Measurements from ENCODE around the gene ADSS2. TPM values are rescaled to one million over a fixed set of nuclear protein-coding genes. Genes with fewer than 3 reads are reported as not detected.

Gene ADSS2
- total RNA-seq, 1 experiment from 2014 or later: 71.4 TPM

- peaks cover 59% of the 10 kb centered on the region for H3K36me3 ChIP-seq
- H3K27ac ChIP-seq: no peak overlapping the region
- H3K4me3 ChIP-seq: no peak overlapping the region
- H3K27me3 ChIP-seq (replicated peaks): no peaks in the 10 kb centered on the region
- DNase-seq (ENCODE audit: low read depth in 1 of 2, low spot score in 2 of 2): no peak
- no peaks in the 10 kb centered on the region; the same call in 1 of the 2 replicates for H3K9me3 ChIP-seq (replicated peaks)
- H3K4me1 ChIP-seq (replicated peaks): no peaks in the 10 kb centered on the region
These were observed 48.3 kb downstream of the ADSS2 start for GRCh38 chr1:244403431-244403830.

DNA sequence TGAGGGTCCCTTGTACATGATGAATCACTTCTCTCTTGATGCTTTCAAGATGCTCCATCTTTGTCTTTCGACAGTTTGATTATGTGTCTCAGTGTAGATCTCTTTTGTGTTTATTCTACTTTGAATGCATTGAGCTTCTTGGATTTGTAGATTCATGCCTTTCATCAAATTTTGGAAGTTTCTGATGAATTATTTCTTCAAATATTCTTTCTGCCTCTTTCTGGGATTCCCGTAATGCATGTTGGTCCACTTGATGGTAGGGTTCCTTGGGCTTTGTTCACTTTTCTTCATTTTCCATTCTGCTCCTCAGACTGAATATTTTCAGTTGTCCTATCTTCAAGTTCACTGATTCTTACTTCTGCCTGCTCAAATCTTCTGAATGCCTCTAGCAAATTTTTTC is 50.7 kb downstream of the ADSS2 start:
- Histone ChIP-seq H3K27ac (no peak overlapping the region), H3K4me1 (replicated peaks) (no peaks in the 10 kb centered on the region), H3K9me3 (replicated peaks) (no peaks in the 10 kb centered on the region; the same call in 1 of the 2 replicates)

DNA sequence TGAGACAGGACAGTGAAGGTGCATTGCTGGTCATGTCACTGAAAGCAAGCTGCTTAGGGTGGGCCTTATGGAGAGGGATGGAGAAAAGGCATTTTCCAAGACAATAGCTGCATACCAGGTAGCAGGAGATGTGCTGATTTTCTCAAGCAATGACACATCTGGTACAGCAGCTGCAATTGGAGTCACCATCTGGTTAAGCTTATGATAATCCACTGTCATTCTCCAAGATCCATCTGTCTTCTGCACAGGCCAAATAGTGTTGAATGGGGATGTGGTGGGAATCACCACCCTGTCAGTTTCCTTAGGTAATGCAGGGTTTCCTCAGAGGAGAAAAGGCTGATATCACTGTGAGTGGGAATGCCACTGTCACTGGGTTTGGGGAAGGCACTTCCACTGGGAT is 54.6 kb downstream of the ADSS2 start:
- no peaks in the 10 kb centered on the region; the same call in 1 of the 2 replicates for H3K9me3 ChIP-seq (replicated peaks)
- no peak overlapping the region for H3K27ac ChIP-seq
- H3K36me3 ChIP-seq: peaks cover 29% of the 10 kb centered on the region
- no peak overlapping the region for H3K4me3 ChIP-seq
- no peak for DNase-seq (ENCODE audit: low read depth in 1 of 2, low spot score in 2 of 2)
- H3K4me1 ChIP-seq (replicated peaks): no peaks in the 10 kb centered on the region
- no peaks in the 10 kb centered on the region for H3K27me3 ChIP-seq (replicated peaks)

More for the DNA sequence above, 50.7 kb downstream of the ADSS2 start:
- Histone ChIP-seq H3K27me3 (replicated peaks) (no peaks in the 10 kb centered on the region), H3K36me3 (peaks cover 48% of the 10 kb centered on the region), H3K4me3 (no peak overlapping the region)
- DNase-seq (ENCODE audit: low read depth in 1 of 2, low spot score in 2 of 2): no peak

- H3K36me3 ChIP-seq: peaks cover 18% of the 10 kb centered on the region
- H3K9me3 ChIP-seq (replicated peaks): no peaks in the 10 kb centered on the region; the same call in 1 of the 2 replicates
- DNase-seq (ENCODE audit: low read depth in 1 of 2, low spot score in 2 of 2): no peak
- H3K27me3 ChIP-seq (replicated peaks): no peaks in the 10 kb centered on the region
- no peak overlapping the region for H3K27ac ChIP-seq
- H3K4me3 ChIP-seq: no peak overlapping the region
- H3K4me1 ChIP-seq (replicated peaks): no peaks in the 10 kb centered on the region
These were observed 55.7 kb downstream of the ADSS2 start for GRCh38 chr1:244395965-244396364.

DNA sequence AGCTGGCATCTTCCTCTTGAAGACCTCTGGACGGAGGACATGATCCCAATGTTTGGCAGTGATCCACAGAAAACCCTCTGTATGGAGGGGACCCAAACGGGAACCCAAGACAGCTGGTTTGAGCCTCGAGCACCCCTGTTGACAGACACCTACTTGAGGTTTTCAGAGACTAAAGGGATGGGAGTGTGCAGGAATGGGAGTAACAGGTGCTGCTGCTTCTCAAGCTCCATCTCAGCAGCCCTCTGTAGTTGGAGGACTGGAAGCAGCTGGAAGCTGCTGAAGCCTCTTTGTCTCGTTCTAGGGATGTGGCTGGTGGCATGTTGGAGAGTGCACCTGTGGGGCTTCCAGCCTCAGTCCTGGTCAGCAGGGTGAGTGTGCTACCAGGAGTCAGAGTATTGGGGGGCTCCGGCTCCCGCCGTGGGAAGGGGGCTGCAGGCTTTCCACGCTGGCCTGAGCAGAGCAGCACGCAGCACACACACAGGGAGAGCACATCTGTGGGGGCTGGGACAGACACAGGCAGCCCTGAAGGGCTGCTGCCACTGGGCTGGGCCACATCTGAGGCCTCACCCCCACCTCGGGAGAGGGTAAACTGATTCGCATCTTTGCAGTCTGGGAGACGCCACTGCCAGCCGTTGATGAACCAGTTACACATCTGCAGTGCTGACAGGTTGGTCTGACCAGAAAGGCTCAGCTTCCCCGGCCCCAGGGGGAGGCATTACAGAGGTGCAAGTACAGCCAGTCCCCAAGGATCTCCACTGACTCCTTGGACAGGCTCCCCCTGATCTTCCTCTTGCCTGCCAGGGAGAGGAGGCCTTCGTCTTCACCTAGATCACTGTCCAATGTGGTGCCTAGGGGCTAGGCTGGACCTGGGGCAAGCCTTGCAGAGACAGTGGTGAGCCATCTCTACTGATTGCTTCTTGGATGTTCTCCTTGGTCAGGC is 56.6 kb downstream of the ADSS2 start:
- Histone ChIP-seq H3K4me1 (replicated peaks) (no peaks in the 10 kb centered on the region), H3K4me3 (no peak overlapping the region), H3K9me3 (replicated peaks) (no peaks in the 10 kb centered on the region), H3K27ac (no peak overlapping the region), H3K36me3 (peaks cover 9% of the 10 kb centered on the region), H3K27me3 (replicated peaks) (no peaks in the 10 kb centered on the region)
- DNase-seq (ENCODE audit: low read depth in 1 of 2, low spot score in 2 of 2): no peak

DNA sequence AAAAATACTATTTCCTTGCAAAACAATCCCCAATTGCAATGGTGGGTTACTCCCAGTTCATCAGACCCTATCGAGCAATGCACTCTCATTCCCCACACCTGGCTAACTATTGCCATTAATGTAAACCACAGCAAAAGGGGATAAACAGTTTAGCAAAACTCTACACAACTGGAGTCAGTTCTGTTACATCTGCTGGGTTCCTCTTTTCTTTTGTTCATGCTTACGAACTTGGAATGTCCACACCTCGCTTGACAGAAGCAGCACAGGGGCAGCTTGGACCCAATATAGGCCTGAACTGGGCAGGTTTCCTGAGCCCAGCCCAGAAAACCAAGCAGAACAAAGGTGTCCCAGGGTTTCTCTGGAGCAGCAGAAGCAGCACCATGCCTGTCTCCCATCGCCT is 57.4 kb downstream of the ADSS2 start:
- no peak for DNase-seq (ENCODE audit: low read depth in 1 of 2, low spot score in 2 of 2)
- Histone ChIP-seq H3K36me3 (peaks cover 8% of the 10 kb centered on the region), H3K27ac (no peak overlapping the region), H3K4me1 (replicated peaks) (peaks cover under 1% of the 10 kb centered on the region), H3K9me3 (replicated peaks) (no peaks in the 10 kb centered on the region), H3K27me3 (replicated peaks) (no peaks in the 10 kb centered on the region), H3K4me3 (no peak overlapping the region)

DNA sequence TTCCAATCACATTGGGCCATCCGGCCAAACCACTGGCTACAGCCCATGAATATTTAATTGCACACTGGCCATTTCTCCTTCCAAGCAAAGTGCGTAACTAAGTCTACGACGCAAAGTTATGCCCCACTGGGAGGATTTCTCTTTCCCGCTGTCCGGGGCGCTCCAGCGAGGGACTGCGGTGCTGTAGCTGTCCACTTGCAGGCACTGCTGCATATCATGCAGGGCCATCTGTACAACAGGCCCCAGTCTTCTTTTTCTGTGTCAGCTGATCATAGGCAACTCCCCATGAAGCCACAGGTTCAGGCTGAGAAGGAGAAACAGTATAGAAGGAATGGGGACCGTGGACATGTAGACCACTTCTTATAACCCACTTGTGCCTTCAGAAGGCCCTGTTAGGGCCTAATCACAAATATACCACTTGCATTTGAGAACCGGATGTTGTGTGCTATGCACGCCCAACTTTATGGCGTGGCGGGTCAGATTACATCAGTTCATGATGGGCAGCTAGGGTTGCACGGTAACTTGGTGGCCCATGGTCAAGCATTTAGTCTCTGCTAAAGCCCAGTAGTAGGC is 58.0 kb downstream of the ADSS2 start:
- H3K4me1 ChIP-seq (replicated peaks): peaks cover 7% of the 10 kb centered on the region
- H3K27ac ChIP-seq: no peak overlapping the region
- H3K4me3 ChIP-seq: no peak overlapping the region
- H3K9me3 ChIP-seq (replicated peaks): no peaks in the 10 kb centered on the region
- H3K36me3 ChIP-seq: peaks cover 4% of the 10 kb centered on the region
- DNase-seq (ENCODE audit: low read depth in 1 of 2, low spot score in 2 of 2): no peak
- H3K27me3 ChIP-seq (replicated peaks): no peaks in the 10 kb centered on the region

GRCh38 chr1:244391761-244392160 is 59.9 kb downstream of the ADSS2 start:
- no peak overlapping the region for H3K4me3 ChIP-seq
- H3K27ac ChIP-seq: no peak overlapping the region
- H3K9me3 ChIP-seq (replicated peaks): no peaks in the 10 kb centered on the region
- no peaks in the 10 kb centered on the region for H3K27me3 ChIP-seq (replicated peaks)
- DNase-seq (ENCODE audit: low read depth in 1 of 2, low spot score in 2 of 2): no peak
- peaks cover 3% of the 10 kb centered on the region; the same call in 1 of the 2 replicates for H3K36me3 ChIP-seq
- H3K4me1 ChIP-seq (replicated peaks): peaks cover 12% of the 10 kb centered on the region

DNA sequence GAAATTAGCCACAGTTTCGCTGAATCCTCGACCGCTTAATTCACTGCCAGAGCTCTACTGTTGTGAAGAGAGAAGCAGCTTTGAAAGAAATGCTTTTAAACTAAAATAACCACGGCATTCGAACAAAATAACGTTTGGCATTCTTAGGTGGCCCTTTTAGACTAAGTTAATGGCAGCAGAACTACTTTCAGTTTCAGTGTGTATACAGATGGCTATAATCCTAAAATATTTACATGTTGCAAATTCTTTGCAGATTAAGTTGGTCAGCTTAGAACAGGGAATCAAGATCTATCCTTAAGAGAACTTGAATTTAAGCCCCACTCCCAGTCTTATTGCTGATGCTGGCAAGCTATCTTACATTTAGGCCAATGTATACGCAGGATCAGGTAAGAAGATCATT is 62.7 kb downstream of the ADSS2 start:
- DNase-seq (ENCODE audit: low read depth in 1 of 2, low spot score in 2 of 2): peak in 1 of 2 experiments; percentile 39
- H3K27ac ChIP-seq: peak overlapping the region; percentile 58
- H3K4me3 ChIP-seq: peak overlapping the region; percentile 18
- no peaks in the 10 kb centered on the region for H3K36me3 ChIP-seq
- no peaks in the 10 kb centered on the region for H3K27me3 ChIP-seq (replicated peaks)
- no peaks in the 10 kb centered on the region for H3K9me3 ChIP-seq (replicated peaks)
- peaks cover 16% of the 10 kb centered on the region for H3K4me1 ChIP-seq (replicated peaks)

- Histone ChIP-seq H3K36me3 (no peaks in the 10 kb centered on the region), H3K27me3 (replicated peaks) (no peaks in the 10 kb centered on the region), H3K9me3 (replicated peaks) (no peaks in the 10 kb centered on the region), H3K4me1 (replicated peaks) (peaks cover 25% of the 10 kb centered on the region), H3K27ac (no peak overlapping the region), H3K4me3 (no peak overlapping the region)
- DNase-seq (ENCODE audit: low read depth in 1 of 2, low spot score in 2 of 2): no peak
These were observed 64.3 kb downstream of the ADSS2 start for GRCh38 chr1:244387415-244387814.

GRCh38 chr1:244386595-244386994 is 65.1 kb downstream of the ADSS2 start:
- no peaks in the 10 kb centered on the region for H3K36me3 ChIP-seq
- no peak for DNase-seq (ENCODE audit: low read depth in 1 of 2, low spot score in 2 of 2)
- no peaks in the 10 kb centered on the region for H3K27me3 ChIP-seq (replicated peaks)
- H3K27ac ChIP-seq: no peak overlapping the region
- peaks cover 33% of the 10 kb centered on the region for H3K4me1 ChIP-seq (replicated peaks)
- H3K4me3 ChIP-seq: no peak overlapping the region
- no peaks in the 10 kb centered on the region for H3K9me3 ChIP-seq (replicated peaks)

DNA sequence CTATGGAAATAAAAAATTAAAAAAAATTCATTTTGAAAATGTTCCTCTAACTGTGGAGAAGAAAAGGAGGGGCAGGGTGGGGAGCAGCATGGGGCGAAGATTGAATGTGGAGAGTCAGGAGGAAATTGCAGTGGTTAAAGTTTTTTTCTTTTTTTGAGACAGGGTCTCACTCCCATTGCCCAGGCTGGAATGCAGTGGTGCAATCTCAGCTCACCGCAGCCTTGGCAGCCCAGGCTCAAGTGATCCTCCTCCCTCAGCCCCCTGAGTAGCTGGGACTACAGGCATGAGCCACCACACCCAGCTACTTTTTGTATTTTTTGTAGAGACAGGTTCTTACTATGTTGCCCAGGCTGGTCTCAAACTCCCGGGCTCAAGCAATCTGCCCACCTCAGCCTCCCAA is 67.6 kb downstream of the ADSS2 start:
- no peak overlapping the region for H3K27ac ChIP-seq
- H3K4me3 ChIP-seq: no peak overlapping the region
- H3K9me3 ChIP-seq (replicated peaks): no peaks in the 10 kb centered on the region
- H3K4me1 ChIP-seq (replicated peaks): peaks cover 33% of the 10 kb centered on the region
- no peak for DNase-seq (ENCODE audit: low read depth in 1 of 2, low spot score in 2 of 2)
- no peaks in the 10 kb centered on the region for H3K27me3 ChIP-seq (replicated peaks)
- no peaks in the 10 kb centered on the region for H3K36me3 ChIP-seq

DNA sequence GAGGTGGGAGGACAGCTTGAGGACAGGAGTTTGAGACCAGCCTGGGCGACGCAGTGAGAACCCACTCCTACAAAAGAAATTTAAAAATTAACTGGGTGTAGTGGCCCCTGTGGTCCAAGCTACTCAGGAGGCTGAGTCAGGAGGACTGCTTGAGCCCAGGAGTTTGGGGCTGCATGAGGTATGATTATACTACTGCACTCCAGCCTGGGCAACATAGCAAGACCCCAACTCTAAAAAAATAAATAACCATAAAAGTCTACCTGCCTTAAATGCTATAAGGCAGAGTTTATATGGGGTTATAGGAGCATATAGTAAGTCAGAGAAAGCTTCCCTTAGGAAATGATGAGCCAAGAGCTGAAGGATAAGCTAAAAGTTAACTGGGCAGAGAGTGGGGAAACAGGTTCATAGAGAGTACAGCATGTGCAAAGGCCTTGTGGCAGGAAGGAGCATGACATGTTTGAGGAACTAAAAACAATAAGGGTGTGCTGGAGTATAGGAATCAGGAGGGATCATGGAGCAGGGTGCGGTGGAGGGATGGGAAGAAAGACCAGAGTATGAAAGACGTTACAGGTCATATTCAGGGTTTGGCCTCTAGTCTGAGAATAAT is 68.3 kb downstream of the ADSS2 start:
- DNase-seq (ENCODE audit: low read depth in 1 of 2, low spot score in 2 of 2): no peak
- Histone ChIP-seq H3K4me3 (no peak overlapping the region), H3K27ac (no peak overlapping the region), H3K4me1 (replicated peaks) (peaks cover 26% of the 10 kb centered on the region), H3K9me3 (replicated peaks) (no peaks in the 10 kb centered on the region), H3K36me3 (no peaks in the 10 kb centered on the region), H3K27me3 (replicated peaks) (no peaks in the 10 kb centered on the region)

Data from SJSA1 (cell line).